HG03575 (cell line): Measurements from ENCODE around the gene IL11RA.

ENCODE experiments used
- ATAC-seq: cut with Tn5 transposase; IDR thresholded peaks from one replicate; pipeline ENCODE4 v1.9.1; 2021; ENCODE audit not compliant: unreplicated experiment, insufficient number of reproducible peaks, low FRiP score; ENCODE audit errors: extremely low read depth

Gene IL11RA

GRCh38 chr9:34707130-34707529 is 55.1 kb downstream of the IL11RA start:
- ATAC-seq = no peak

- ATAC-seq = no peak
Measured at GRCh38 chr9:34709196-34709978, 57.4 kb downstream of the IL11RA start.

- ATAC-seq = no peak
Measured at GRCh38 chr9:34710023-34710422, 58.0 kb downstream of the IL11RA start, which contains the start of gene CCL21. Gene CCL21 (minus strand): TSS chr9:34710136. CDS start chr9:34710066, 70 bp downstream.
